Duodenal mucosa (tissue), 2 donors: ENCODE data around the gene SYNJ2.

ENCODE experiments used
- H3K27ac ChIP-seq: one replicate; pipeline ENCODE4 v1.7.0; 2013; ENCODE audit warnings: low read depth, low read length
- H3K27me3 ChIP-seq, 2 donors: one replicate each; pipeline ENCODE4 v1.7.0; 2013; ENCODE audit warnings: low read length in 2 of 2, control low read depth in 1 of 2; ENCODE audit not compliant: insufficient read depth in 2 of 2, control insufficient read depth in 1 of 2
- H3K36me3 ChIP-seq, 2 donors: one replicate each; pipeline ENCODE4 v1.7.0; 2013; ENCODE audit warnings: low read length in 2 of 2, control low read depth in 1 of 2; ENCODE audit not compliant: insufficient read depth in 2 of 2, control insufficient read depth in 1 of 2
- H3K4me1 ChIP-seq, 2 donors: one replicate each; pipeline ENCODE4 v1.7.0; 2013; ENCODE audit warnings: low read length in 2 of 2, control low read depth in 1 of 2; ENCODE audit not compliant: insufficient read depth in 2 of 2, control insufficient read depth in 1 of 2
- H3K4me3 ChIP-seq, 2 donors: one replicate each; pipeline ENCODE4 v1.7.0; 2013; ENCODE audit warnings: low read length in 2 of 2, low read depth in 1 of 2
- H3K9ac ChIP-seq, 2 donors: one replicate each; pipeline ENCODE4 v1.7.0; 2013; ENCODE audit warnings: low read length in 2 of 2, low read depth in 1 of 2
- H3K9me3 ChIP-seq, 2 donors: one replicate each; pipeline ENCODE4 v1.7.0; 2013; ENCODE audit warnings: low read length in 2 of 2, control low read depth in 1 of 2; ENCODE audit not compliant: control insufficient read depth in 1 of 2

Gene SYNJ2

GRCh38 chr6:158067436-158068015 is 85.9 kb downstream of the SYNJ2 start:
- Histone ChIP-seq H3K27me3 (no peaks in the 10 kb centered on the region), H3K27ac (no peak overlapping the region), H3K4me3 (no peak overlapping the region), H3K36me3 (peaks cover 18 to 69% of the 10 kb centered on the region in 2 donors), H3K4me1 (peaks cover 14 to 17% of the 10 kb centered on the region in 2 donors), H3K9me3 (no peaks in the 10 kb centered on the region), H3K9ac (no peak overlapping the region)

GRCh38 chr6:158068156-158068892 is 86.7 kb downstream of the SYNJ2 start:
- no peaks in the 10 kb centered on the region for H3K27me3 ChIP-seq
- H3K27ac ChIP-seq: no peak overlapping the region
- no peaks in the 10 kb centered on the region for H3K9me3 ChIP-seq
- no peak overlapping the region for H3K4me3 ChIP-seq
- peaks cover 14 to 17% of the 10 kb centered on the region in 2 donors for H3K4me1 ChIP-seq
- no peak overlapping the region for H3K9ac ChIP-seq
- H3K36me3 ChIP-seq: peaks cover 16 to 71% of the 10 kb centered on the region in 2 donors

- H3K4me3 ChIP-seq: no peak overlapping the region
- H3K4me1 ChIP-seq: peaks cover 14 to 17% of the 10 kb centered on the region in 2 donors
- peaks cover 11 to 74% of the 10 kb centered on the region in 2 donors for H3K36me3 ChIP-seq
- H3K9ac ChIP-seq: no peak overlapping the region
- no peak overlapping the region for H3K27ac ChIP-seq
- no peaks in the 10 kb centered on the region for H3K9me3 ChIP-seq
- H3K27me3 ChIP-seq: no peaks in the 10 kb centered on the region
These were observed 87.5 kb downstream of the SYNJ2 start for GRCh38 chr6:158068893-158069799.

GRCh38 chr6:158069800-158070195 is 88.1 kb downstream of the SYNJ2 start:
- no peak overlapping the region for H3K4me3 ChIP-seq
- H3K4me1 ChIP-seq: peaks cover 14 to 17% of the 10 kb centered on the region in 2 donors
- no peaks in the 10 kb centered on the region for H3K9me3 ChIP-seq
- no peak overlapping the region for H3K27ac ChIP-seq
- H3K9ac ChIP-seq: no peak overlapping the region
- H3K27me3 ChIP-seq: no peaks in the 10 kb centered on the region
- peaks cover 11 to 73% of the 10 kb centered on the region in 2 donors for H3K36me3 ChIP-seq

- H3K9ac ChIP-seq: no peak overlapping the region
- H3K4me3 ChIP-seq: no peak overlapping the region
- H3K36me3 ChIP-seq: peaks cover 8 to 67% of the 10 kb centered on the region in 2 donors
- H3K9me3 ChIP-seq: no peaks in the 10 kb centered on the region
- H3K27ac ChIP-seq: no peak overlapping the region
- no peaks in the 10 kb centered on the region for H3K27me3 ChIP-seq
- H3K4me1 ChIP-seq: peaks cover 14 to 17% of the 10 kb centered on the region in 2 donors
These were observed 88.8 kb downstream of the SYNJ2 start for GRCh38 chr6:158070513-158070912.

- Histone ChIP-seq H3K27me3 (no peaks in the 10 kb centered on the region), H3K4me1 (peaks cover 14 to 17% of the 10 kb centered on the region in 2 donors), H3K27ac (no peak overlapping the region), H3K9me3 (no peaks in the 10 kb centered on the region), H3K4me3 (no peak overlapping the region), H3K36me3 (peaks cover 7 to 67% of the 10 kb centered on the region in 2 donors), H3K9ac (no peak overlapping the region)
These were observed 89.7 kb downstream of the SYNJ2 start for GRCh38 chr6:158071121-158072082.

- Histone ChIP-seq H3K9ac (peak overlapping the region in 1 of 2 donors; percentile 47), H3K36me3 (peaks cover 3 to 63% of the 10 kb centered on the region in 2 donors), H3K27me3 (no peaks in the 10 kb centered on the region), H3K4me3 (no peak overlapping the region), H3K27ac (no peak overlapping the region), H3K4me1 (peaks cover 14 to 17% of the 10 kb centered on the region in 2 donors), H3K9me3 (no peaks in the 10 kb centered on the region)
These were observed 90.5 kb downstream of the SYNJ2 start for GRCh38 chr6:158072083-158072721.

- H3K9ac ChIP-seq: no peak overlapping the region
- no peak overlapping the region for H3K4me3 ChIP-seq
- H3K4me1 ChIP-seq: peaks cover 10 to 13% of the 10 kb centered on the region in 2 donors
- no peak overlapping the region for H3K27ac ChIP-seq
- no peaks in the 10 kb centered on the region for H3K27me3 ChIP-seq
- H3K36me3 ChIP-seq: peaks cover 11 to 66% of the 10 kb centered on the region in 2 donors
- no peaks in the 10 kb centered on the region for H3K9me3 ChIP-seq
These were observed 92.1 kb downstream of the SYNJ2 start for GRCh38 chr6:158073776-158074175.

- no peak overlapping the region for H3K9ac ChIP-seq
- no peak overlapping the region for H3K27ac ChIP-seq
- H3K9me3 ChIP-seq: no peaks in the 10 kb centered on the region
- H3K27me3 ChIP-seq: no peaks in the 10 kb centered on the region
- no peak overlapping the region for H3K4me3 ChIP-seq
- H3K4me1 ChIP-seq: peaks cover 5 to 6% of the 10 kb centered on the region in 2 donors
- peaks cover 18 to 63% of the 10 kb centered on the region in 2 donors for H3K36me3 ChIP-seq
These were observed 94.9 kb downstream of the SYNJ2 start for GRCh38 chr6:158076548-158076947.
